ENCODE data around the gene PAK2.
A peak's percentile ranks its signal among the peaks of the same experiment; 100 is the strongest.

The PAK2 gene

DNA sequence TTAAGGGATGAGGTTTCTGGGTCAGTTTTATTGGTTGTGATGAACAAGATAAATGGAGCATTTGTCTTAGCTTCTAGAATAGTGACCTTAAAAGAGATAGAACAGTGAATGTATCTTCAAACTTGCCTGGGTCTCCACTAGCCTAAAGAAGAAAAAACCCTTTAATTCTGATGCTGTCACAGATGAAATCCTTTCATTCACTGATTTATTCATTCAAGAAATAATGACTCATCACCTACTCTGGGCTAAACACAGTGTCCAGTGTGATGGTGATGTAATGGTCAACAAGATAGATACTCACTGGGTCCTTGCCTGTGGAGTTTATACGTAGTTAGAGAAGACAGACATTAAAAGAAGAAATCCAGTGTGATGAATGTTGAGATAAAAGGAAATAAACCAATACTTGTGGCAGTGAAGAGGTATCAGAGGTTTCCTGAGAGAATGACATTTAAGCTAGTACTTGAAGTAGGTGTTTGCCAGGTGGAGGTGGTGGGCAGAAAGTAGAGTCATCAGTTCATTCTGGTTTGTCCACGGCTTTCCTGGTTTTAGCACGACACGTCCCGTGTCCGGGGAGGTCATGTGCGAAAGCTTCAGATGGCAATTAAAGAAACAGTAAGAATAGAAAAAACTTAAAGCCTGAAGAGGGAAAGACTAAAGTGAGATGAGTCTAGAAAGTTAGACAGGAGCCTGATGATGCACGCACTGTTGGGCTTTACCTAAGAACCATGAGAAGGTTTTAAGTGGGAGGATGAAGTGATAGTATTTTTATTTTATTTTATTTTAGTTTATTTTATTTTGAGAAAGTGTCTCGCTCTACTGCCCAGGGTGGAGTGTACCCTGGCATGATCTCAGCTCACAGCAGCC is 18.5 kb downstream of the PAK2 start:
- POLR2A ChIA-PET, result no interaction called here
- CTCF ChIA-PET, result no interaction called here
- DNase-seq (ENCODE audit: extremely low spot score), result no peak
- TF ChIP-seq CTCF (IDR thresholded peaks at IDR 0.05; ENCODE audit: control extremely low read depth, extremely low read depth, low read depth, missing control alignments), result no peak

- TF ChIP-seq CTCF (IDR thresholded peaks at IDR 0.05; ENCODE audit: control extremely low read depth, extremely low read depth, low read depth, missing control alignments), result no peak
- ChIA-PET POLR2A (no interaction called here), CTCF (interaction anchor here (0.6 to 1.2 kb wide), 4 partner anchors 10 to 78 kb away, joined by 3 read pairs; no protein-coding TSS in a partner anchor)
- DNase-seq (ENCODE audit: extremely low spot score), result no peak
Observed at GRCh38 chr3:196763179-196763578, 23.5 kb downstream of the PAK2 start.

GRCh38 chr3:196765454-196765853 is 25.8 kb downstream of the PAK2 start:
- TF ChIP-seq CTCF (IDR thresholded peaks at IDR 0.05; ENCODE audit: control extremely low read depth, extremely low read depth, low read depth, missing control alignments), result no peak
- CTCF ChIA-PET, result interaction anchor here (0.9 to 2.2 kb wide), 2 partner anchors 9 to 156 kb away, joined by 3 to 5 read pairs; no protein-coding TSS in a partner anchor
- no peak for DNase-seq (ENCODE audit: extremely low spot score)
- POLR2A ChIA-PET, result no interaction called here

DNA sequence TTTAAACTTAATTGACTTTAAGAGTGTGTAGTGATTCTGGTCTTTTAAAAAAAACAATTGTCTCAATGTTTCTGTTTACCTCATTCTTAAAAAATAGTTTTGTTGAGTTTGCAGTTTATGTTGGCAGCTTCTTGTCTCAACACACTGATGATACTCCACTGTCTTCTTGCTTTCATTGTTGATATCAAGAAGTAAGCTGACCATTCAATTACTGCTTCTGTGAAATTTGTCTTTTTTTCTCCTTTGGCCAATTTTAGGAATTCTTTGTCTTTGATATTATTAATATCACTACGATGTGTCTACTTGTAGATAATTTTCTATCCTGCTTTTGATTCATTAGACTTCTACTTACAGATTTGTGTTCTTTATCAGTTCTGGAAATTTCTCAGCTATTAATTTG is 31.4 kb downstream of the PAK2 start:
- TF ChIP-seq CTCF (IDR thresholded peaks at IDR 0.05; ENCODE audit: control extremely low read depth, extremely low read depth, low read depth, missing control alignments), result no peak
- no peak for DNase-seq (ENCODE audit: extremely low spot score)
- ChIA-PET CTCF (interaction anchor here (1.6 kb wide), 1 partner anchor 29 kb away, joined by 3 read pairs; no protein-coding TSS in a partner anchor), POLR2A (no interaction called here)

DNA sequence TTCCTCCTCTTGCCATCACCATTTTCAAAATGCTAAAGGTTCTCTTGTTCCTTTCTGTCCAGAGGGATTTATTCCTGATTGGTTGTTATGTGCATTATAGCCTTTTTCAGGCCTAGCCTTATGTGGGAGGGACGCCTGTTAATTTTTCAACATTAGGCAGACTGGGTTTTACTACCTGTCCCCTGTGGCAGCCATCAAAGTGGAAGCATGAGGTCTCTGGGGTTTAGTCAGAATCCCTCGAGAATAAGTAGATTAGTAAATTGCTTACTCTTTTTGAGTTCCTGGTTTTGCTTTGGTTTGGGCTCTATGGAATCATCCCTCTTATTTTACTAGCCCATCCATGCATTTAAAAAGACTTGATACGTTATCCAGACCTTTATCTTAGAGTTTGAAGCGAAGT is 32.4 kb downstream of the PAK2 start:
- ChIA-PET POLR2A (no interaction called here), CTCF (interaction anchor here (1.6 kb wide), 1 partner anchor 28 kb away, joined by 3 read pairs; no protein-coding TSS in a partner anchor)
- no peak for TF ChIP-seq CTCF (IDR thresholded peaks at IDR 0.05; ENCODE audit: control extremely low read depth, extremely low read depth, low read depth, missing control alignments)
- peak; percentile 29 for DNase-seq (ENCODE audit: extremely low spot score)

- CTCF ChIA-PET, result no interaction called here
- TF ChIP-seq CTCF (IDR thresholded peaks at IDR 0.05; ENCODE audit: control extremely low read depth, extremely low read depth, low read depth, missing control alignments), result no peak
- POLR2A ChIA-PET, result no interaction called here
- DNase-seq (ENCODE audit: extremely low spot score), result no peak
Observed at GRCh38 chr3:196772897-196773296, 33.2 kb downstream of the PAK2 start.
